GM18867 (cell line): ENCODE results near the gene SMIM3.
A peak's percentile ranks its signal among the peaks of the same experiment; 100 is the strongest.
"Not testable (repeated sequence)": the region's sequence is repeated elsewhere in the genome, so short reads cannot be mapped to it uniquely, and the experiment has no call there.

ENCODE experiments used
- ATAC-seq: cut with Tn5 transposase; IDR thresholded peaks from one replicate; pipeline ENCODE4 v1.9.1; 2021; ENCODE audit warnings: mild to moderate bottlenecking, moderate library complexity; ENCODE audit not compliant: unreplicated experiment

SMIM3 gene, protein sequence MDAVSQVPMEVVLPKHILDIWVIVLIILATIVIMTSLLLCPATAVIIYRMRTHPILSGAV

DNA sequence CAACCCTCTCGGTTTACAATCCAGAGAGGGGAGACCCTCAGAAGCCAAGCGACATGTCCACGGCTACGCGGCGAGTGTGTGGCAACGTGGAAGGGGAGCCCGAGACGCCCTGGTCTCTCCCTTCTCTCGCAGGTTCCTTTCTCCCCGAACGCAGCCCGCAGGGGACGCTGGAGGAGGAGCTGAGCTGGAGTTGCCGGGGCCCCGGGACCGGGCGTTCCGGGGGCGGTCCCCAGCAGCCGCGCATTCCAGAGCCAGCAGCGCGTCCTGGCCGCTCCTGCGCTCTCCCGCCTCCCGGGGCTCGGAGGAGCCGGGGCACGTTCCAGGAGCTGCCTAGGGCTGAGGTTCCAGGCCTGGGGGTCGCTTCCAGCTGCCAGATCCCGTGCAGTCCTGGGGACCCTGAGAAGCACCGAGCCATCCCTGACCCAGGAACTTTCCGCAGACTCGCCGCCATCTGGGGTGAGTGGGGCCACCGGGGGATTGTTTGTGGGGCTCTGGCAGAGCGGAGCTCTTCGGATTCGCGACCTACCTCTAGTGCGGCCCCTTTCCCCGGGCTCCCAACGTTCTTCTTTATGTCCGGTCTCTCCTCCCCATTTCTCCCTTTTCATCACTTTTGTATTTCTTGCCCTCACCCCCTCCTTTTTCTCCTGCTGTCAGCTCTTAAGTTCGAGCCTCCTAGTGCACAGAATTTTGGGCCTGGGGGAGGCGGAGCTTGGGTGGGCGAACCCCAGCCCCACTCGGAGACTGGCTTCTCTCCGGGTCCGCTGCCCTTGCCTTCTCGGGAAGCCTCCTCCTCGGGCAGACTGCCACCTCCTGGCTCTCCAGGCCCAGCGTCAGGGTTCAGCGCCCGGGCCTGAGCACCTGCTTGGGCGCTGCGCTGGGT lies at the start of gene SMIM3:
SMIM3 (plus strand) TSS at position 241 of the 880 bp plus-strand sequence. CDS start 16,684 bp downstream, outside the sequence.
- ATAC-seq: no peak

DNA sequence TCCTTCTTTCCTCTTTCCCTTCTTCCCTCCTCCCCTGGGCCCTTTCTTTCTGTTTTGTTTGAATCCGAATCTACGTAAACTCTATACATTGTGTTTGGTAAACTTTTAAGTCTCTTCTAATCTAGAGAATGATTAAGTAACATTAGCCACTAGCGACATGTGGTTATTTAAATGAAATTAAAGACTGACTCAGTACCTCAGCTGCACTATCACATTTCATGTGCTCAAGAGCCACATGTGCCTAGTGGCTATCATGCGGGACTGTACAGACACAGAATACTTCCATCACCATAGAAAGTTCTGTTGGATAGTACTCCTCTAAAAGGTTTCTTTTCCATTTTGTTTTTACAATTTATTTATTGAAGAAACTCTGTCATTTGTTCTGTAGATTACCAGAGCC lies 48.7 kb upstream of the SMIM3 start:
- no peak for ATAC-seq

DNA sequence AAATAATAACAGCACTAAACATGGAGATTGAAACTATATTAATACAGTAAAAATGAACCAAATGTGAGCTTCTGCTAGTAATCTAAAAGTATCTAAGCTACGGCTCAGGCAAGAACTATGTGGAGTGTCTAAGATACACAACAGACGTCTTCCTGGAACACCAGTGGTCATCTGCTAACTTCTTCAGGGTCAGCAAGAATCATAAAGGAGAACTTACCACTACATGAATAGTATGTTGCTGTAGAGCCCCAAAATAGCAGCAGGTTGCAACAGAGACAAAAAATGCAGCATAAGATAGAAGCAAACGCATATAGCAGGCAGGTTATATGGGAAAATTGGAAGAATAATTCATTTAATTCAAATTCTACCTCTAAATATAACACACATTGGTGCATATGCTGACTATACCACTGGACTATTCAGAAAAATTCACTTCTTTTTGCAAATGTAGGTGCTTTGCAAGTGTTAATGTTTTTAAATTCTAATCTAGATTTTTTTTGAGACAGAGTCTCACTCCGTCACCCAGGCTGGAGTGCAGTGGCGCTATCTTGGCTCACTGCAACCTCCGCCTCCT lies 46.8 kb upstream of the SMIM3 start:
- ATAC-seq: no peak

DNA sequence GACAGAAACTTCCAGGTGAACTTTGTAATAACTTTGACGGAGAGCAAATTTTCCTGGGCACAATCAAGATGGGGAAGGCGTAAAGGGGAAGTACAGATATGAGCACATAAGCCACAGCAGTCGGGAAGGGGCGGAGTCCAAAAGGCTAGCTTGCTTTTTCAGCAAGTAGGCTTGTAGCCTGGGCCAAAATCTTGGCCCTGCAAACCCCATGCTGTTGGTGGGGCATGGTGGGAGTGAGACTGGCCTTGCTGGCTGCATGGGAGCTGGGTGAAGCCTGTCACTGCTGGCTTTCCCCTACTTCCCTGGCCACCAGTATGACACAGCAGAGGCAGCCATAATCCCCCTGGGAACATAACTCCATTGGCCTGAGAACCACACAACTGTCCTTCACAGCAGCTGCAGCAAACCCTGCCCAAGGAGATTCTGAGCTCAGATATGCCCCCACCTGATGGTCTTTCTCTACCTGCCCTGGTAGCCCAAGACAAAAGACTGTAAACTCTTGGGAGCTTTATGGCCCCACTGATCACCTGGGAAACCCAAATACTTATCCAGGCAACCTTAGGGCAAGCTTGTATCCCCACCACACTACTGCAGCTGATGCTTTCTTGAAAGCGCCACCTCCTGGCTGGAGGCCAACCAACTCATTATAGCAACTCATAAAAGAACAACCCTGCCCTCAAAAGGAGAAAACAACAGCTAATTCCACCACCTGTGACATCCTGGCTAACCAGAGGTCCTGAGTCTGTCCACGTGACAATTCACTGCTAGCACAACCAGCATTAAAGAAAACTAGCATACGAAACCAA lies 43.8 kb upstream of the SMIM3 start:
- ATAC-seq: peak; percentile 87

DNA sequence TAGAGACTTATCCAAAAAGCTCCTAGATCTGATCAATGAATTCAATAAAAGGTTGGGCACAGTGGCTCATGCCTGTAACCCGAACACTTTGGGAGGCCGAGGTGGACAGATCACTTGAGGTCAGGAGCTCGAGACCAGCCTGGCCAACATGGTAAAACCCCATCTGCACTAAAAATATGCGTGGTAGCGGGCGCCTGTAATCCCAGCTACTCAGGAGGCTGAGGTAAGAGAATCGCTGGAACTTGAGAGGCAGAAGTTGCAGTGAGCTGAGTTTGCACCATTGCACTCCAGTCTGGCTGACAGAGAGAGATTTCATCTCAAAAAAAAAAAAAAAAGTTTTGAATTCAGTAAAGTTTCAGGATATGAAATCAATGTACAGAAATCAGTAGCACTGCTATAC lies 39.7 kb upstream of the SMIM3 start:
- no peak for ATAC-seq

DNA sequence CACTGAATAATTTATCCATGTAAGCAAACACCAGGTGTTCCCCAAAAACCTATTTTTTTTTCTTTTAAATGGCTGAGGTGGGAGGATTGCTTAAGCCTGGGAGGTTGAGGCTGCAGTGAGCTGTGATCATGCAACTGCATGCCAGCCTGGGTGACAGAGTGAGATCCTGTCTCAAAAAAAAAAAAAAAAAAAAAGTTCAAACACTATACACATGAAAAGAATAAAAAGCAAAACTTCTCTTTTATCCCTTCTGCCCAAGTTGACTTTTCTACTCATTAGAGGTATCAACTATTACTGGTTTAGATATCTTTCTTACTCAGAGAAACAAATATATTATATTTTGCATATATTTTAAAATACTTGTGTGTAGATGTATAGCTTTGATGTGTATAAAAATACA lies 37.6 kb upstream of the SMIM3 start:
- ATAC-seq: no peak

DNA sequence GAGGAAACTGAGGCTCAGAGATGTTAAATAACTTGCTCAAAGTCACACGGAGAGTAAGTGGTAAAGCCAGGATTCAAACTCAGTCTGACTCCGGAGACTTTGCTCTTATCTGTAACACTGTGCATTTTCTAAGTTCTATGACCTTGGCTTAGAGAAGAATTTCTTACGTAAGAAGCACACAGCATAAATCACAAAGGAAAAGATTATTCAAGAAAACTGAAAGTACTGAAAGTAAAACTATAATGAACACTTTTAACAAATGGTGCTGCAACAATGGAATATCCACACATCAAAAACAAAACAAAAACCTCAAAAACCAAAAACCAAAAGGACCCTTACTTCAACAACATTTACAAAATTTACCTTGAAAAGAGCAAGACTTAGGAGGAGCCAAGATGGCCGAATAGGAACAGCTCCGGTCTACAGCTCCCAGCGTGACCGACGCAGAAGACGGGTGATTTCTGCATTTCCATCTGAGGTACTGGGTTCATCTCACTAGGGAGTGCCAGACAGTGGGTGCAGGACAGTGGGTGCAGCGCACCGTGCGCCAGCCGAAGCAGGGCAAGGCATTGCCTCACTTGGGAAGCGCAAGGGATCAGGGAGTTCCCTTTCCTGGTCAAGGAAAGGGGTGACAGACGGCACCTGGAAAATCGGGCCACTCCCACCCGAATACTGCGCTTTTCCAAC lies 36.0 kb upstream of the SMIM3 start:
- ATAC-seq: not testable (repeated sequence)

DNA sequence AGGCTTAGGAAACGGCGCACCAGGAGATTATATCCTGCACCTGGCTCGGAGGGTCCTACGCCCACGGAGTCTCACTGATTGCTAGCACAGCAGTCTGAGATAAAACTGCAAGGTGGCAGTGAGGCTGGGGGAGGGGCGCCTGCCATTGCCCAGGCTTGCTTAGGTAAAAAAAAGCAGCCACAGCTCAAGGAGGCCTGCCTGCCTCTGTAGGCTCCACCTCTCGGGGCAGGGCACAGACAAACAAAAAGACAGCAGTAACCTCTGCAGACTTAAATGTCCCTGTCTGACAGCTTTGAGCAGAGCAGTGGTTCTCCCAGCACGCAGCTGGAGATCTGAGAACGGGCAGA lies 35.4 kb upstream of the SMIM3 start:
- not testable (repeated sequence) for ATAC-seq

DNA sequence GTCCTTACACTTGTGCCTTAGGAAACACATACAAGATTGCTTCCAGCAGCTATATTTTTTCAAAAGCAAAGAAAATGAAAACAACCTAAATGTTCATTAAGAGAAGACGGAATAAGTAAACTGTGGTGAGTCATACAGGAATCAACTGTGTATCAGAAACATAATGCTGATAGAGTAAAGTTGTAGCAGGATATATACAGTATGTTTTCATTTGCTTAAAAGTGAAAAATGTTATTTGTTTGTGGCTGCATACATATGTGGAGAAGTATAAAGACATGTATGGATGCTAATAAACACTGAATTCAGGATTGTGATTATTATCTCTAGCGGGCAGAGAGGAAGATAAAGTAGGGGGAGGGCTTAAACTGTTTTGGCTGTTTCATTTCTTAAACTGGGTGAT lies 28.1 kb upstream of the SMIM3 start:
- no peak for ATAC-seq

DNA sequence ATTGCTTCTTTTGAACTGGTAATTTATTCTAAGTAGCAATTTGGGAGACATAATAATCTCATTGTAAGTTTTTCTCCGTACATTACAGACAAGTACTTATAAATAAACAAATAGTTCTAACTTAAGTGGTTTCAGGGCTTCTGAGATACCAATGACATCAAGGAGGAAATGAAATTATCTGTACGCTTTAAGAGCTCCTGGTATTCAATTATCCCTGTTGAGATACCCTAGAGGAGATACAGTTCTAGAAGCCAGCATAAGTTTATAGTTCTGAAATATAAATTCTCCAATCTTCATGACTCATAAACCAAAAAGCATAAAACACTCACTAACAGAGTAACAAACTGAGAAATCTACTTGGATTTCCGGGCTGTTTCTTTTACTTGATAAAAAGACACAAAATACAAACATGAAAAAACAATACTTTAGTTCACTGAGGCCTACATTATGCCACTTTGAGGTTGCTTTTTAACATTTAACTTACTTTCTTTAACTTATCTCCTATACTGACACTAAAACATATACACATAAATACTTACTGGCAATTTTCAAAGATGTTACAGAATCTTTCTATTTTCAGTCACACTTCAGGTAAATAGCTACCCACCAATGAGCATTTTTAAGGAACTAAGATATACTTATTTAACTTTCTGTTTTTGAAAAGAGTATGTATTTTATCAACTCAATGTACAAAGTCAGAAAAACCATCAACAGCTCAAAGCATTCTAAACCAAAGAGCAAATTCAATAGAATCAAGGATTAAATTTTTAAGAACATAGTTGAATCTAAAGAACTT lies 27.3 kb upstream of the SMIM3 start:
- no peak for ATAC-seq

DNA sequence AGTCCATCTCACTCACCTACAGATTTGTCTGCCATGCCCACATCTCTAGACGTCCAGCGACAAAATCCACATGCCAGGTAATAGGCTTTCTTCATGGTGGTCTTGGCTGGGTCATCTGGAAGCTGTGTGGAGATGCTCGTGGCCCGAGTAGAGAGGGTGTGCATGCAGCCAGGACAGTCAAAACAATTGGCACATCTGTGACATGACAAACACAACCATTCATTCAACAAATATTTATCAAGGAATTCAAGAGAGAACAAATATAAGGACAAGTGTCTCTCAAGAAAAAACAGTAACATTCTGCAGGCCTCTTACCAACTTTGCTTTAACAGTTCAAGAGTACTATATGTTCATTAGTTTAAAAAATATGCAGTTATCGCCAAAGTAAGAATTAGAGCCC lies 25.1 kb upstream of the SMIM3 start:
- ATAC-seq: no peak

DNA sequence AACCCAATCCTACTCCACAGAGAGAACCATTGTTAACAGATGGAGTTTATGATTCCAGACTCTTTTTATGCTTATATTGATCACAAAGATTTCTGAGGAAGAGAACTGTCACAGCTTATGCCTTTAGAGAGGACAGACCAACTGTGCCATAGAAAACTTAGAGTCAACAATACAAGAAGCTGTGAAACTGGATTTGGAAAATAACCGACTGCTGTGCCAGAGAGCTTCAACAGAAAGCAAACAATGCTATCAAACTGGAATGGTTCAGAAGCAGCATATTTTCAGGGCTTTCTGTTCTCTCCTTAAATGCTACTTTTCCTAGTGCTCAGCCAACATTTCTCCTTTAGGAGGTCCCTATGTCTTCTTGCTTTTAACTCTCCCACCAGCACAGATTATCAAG lies 24.7 kb upstream of the SMIM3 start:
- ATAC-seq: no peak

DNA sequence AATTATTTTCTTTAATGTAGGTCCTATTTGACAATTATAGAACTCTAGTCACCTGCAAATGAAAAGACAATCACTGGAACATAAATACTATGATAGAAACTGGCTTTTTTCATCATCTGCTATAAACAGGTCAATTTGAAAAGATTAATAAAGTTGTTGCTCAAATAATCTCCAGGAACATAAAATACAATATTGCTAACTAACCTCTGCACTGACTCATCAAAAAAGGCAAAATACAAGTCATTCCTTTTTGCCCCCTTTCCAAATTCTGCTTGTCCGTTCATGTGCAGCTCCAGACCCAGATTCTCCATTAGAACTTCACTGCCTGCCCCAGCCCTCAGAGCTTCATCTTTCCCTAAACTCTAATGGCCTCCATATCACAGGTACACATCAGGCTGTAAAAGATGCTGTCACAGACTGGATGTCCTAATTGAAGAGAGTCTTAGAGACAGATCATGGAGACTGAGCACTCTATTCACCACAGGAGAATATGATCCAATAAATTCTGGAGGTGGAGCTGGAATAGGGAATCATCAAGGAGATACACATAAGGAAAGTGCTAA lies 21.4 kb upstream of the SMIM3 start:
- no peak for ATAC-seq

DNA sequence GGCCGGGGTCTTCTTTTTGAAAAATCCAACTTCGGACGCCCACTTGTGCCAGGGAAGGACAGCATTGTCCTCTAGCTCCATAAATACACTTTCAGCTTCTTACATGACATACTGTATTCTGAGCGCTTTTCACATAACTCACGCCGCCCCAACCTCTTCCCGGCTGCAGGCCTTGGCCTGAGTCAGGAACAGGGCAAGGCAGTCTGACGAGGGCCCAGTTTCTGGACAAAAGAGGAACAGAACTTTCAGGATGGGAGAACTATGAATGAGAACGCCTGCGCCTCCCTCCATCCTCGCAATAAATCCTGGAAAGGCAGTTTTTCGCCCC lies 20.4 kb upstream of the SMIM3 start:
- peak; percentile 21 for ATAC-seq

DNA sequence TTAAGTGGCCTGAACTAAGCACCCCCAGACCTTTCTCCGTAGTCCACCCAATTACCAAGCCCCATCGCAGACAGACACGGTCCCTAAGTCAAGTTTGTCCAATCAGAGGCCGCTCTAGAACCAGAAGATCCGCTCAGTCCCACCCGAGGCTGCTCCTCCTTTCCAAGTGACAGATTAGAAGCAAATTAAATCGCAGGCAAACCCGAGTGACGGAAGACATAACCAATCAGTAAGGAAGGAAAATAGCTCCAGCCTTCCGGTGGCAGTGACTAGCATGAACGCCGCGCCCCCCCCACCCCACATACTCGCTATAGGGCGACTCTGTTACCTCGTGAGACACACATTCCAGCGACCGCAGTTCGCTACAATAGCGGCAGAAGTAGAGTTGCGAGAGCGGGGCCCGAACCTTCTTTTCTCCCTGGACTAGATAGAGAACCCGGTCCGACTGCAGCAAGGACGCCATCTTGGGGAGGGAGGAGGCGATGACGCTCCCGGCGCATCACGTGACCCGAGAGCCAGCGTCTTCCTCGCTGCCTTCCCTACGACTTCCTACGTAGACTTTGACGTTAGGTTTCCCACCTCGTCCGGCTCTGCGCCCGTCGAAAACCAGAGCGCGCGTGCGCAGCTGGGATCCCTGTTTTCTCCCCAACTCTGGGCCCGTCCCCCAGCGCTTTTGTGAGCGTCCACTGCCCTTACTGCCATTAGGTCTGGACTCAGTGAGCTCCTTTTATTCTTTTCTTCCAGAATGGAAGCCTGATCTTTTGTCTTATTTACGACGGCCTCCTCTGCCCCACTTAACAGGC lies 19.8 kb upstream of the SMIM3 start, which contains the start of gene DCTN4:
DCTN4 (minus strand) TSS at position 487 of the 803 bp plus-strand sequence; CDS start at position 463, 24 bp downstream.
- peak; percentile 96 for ATAC-seq

DNA sequence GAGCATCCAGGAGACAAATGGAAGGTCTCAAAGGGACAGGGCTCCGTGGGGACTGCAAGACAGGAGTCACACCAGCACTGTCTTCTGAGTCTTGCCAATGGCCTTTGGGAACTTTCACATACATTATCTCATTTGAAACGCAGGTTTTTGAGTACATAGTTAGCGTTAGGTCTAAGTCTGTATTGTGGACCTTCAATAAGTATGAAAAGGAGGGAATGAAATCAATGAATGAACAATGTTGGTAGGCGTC lies 19.3 kb upstream of the SMIM3 start:
- ATAC-seq: no peak

DNA sequence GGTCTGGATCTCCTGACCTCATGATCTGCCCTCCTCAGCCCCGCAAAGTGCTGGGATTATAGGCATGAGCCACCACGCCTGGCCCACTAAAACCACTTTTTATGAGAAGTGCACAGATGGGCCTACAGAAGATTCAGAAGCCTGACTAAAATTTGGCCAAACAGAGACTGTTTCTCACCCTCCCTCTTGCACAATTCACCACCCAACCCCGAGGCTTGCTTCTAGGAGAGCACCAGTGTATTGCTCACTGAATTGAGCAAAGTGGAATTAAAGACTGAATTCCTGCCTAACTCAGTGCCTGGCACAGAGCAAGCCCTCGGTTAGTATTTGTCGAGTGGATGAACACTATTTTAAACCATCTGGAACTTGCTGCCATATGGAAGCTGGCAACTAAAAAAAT lies 16.3 kb upstream of the SMIM3 start:
- no peak for ATAC-seq

DNA sequence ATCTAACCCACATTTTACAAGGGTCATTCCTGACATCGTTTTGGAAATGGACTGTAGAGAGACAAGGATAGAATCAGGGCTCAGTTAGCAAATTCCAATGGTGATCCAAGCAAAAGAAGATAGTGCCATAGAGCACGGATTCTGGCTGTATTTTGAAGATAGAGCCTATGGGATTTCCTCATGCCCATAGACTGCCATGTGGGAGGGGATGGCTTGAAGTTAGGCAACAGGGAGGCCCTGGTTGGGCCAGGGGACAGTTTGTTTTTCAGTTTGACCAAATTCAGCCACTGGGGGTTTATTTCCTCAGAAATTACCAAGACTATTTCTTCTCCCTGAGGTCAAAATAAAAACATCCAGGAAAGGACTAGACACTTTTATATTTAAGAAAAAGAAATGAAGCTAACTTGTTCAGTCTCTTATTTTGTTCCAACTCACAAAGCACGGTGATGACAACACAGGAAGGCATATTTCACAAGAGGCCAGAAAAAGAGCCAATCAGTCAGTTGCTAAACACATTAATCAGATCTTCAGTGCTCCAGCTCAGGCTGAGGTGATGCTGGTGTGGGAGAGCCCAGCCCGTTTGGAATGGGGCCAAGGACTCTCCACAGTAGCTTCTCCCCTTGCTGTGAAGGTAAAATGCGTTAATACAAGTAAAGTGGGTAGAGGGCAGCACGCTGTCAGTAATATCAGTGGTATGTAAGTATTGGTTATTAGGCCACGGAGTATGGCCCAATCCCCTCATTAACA lies 15.4 kb upstream of the SMIM3 start:
- ATAC-seq: no peak

DNA sequence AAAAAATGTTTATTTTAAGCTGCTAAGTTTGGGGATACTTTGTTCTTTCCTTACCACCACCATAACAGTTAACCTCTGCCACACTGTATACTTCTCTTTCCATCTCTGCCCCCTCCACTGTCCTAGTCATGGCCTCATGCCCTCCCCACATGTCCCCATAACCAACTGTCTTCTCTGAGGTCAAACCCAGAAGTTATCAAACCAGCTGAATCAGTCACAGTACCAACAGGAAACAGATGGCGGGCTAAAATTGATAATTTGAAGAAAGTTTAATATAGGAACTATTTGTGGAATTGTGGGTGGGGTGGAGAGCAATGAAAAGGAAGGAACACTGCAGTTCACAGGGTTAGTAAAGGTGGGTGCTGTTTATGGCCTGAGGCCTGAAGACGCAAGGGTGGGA lies 14.0 kb upstream of the SMIM3 start:
- ATAC-seq: no peak
